Heart left ventricle (tissue), 13 donors: ENCODE results near the gene GCH1.

Source experiments
- CTCF ChIP-seq, 12 donors: fragments of 200-600 bp; sonication (generic) in 4 of 12; IDR thresholded peaks; one replicate each; pipeline versions ENCODE4 v1.5.0 to v1.8.0; 2018 to 2022; ENCODE audit warnings: antibody characterized with exemption in 12 of 12, mild to moderate bottlenecking in 5 of 12
- POLR2A ChIP-seq, 2 donors: fragments of 450-650 bp; IDR thresholded peaks; one replicate each; pipeline ENCODE4 v1.6.1; 2017; ENCODE audit warnings: antibody characterized with exemption in 2 of 2, mild to moderate bottlenecking in 2 of 2, moderate library complexity in 2 of 2
- donor health status: ischemic (EF 13 %, LVEDD 7.1; RV severe dilation, severe dysfunction).
- donor health status: DM: no; HTN: yes; CAD: no.
- donor health status: DM: no; HTN: no; CAD: no.
- donor health status: ischemic (EF 25% LVEDD 6.9; RV normal size, moderate dysfunction).
- donor health status: ischemic (EF 25% LVEDD 5.7; RV mildly dilated, moderate dysfunction).
- donor health status: ischemic (EF 35%, LVEDD 5.7; RV mildly dilated, moderate dysfunction).
- donor health status: nonischemic (EF 11% LVEDD 7.7; RV severe dilation, severe dysfunction).
- donor health status: DM: yes; HTN: yes; CAD: no.
- donor health status: PGD.
- donor health status: ischemic (EF 29% LVEDD 5.4; RV normal size, mild dysfunction).
- donor health status: nonischemic (EF 23%, LVEDD 6.1; RV moderate dilation, normal function).

GRCh38 chr14:54838931-54839512 lies 63.6 kb downstream of the GCH1 start:
- TF ChIP-seq CTCF (IDR thresholded peaks at IDR 0.05) (no peak), POLR2A (IDR thresholded peaks at IDR 0.05) (no peak)
